ENCODE results near the gene HOGA1.

GRCh38 chr10:97640174-97640867 is 56.1 kb downstream of the HOGA1 start, which contains the start of gene PI4K2A:
- 0 out of 2 replicates have a peak, but pooled peaks have one; percentile 54 for TF ChIP-seq POLR2AphosphoS5 (IDR thresholded peaks at IDR 0.05; ENCODE audit: low read depth, low read length)
- TF ChIP-seq REST (IDR thresholded peaks at IDR 0.05; ENCODE audit: insufficient read depth in 1 of 2, low read depth in 2 of 2, low read length in 2 of 2), result 0 out of 4 replicates have a peak, but pooled peaks of 1 of the 2 experiments have one; percentile 16

Data from PFSK-1 (cell line).